Adrenal gland (tissue), 5 donors: Measurements from ENCODE around the gene PRPF39.

ENCODE experiments used
- CTCF ChIP-seq, 6 experiments: fragments of 450-650 bp in 4 of 6; fragments of 200-600 bp in 2 of 6; sonication (generic) in 1 of 6; IDR thresholded peaks; 1 replicate in 5 of 6; 2 replicates in 1 of 6; pipeline versions ENCODE4 v1.5.1 to v1.8.0; 2016 to 2021; ENCODE audit warnings: antibody characterized with exemption in 6 of 6, mild to moderate bottlenecking in 2 of 6, moderate library complexity in 1 of 6
- POLR2A ChIP-seq, 2 donors: fragments of 450-650 bp; IDR thresholded peaks; one replicate each; pipeline ENCODE4 v1.6.1; 2017; ENCODE audit warnings: antibody characterized with exemption in 2 of 2, mild to moderate bottlenecking in 2 of 2, moderate library complexity in 1 of 2
- donor health status: DM: no; HTN: no; CAD: no.

DNA sequence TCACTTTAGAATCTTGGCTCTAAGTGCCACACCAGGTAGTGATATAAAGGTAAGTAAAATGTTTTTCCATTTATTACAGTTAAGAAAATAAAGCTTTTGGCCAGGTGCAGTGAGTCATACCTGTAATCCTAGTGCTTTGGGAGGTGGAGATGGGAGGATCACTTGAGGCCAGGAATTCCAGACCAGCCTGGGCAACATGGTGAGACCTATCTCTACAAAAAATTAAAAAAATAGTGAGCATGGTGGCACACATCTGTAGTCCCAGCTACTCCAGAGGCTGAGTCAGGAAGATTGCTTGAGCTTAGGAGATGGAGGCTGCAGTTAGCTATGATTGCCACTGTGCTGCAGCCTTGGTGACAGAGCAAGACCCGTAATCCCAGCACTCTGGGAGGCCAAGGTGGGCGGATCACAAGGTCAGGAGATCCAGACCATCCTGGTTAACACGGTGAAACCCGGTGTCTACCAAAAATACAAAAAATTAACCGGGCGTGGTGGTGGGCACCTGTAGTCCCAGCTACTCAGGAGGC lies 56.8 kb downstream of the PRPF39 start:
- no peak for TF ChIP-seq CTCF (IDR thresholded peaks at IDR 0.05)
- no peak for TF ChIP-seq POLR2A (IDR thresholded peaks at IDR 0.05)
